WERI-Rb-1 (cell line): ENCODE measurements around the gene PILRB.
"Not testable (repeated sequence)": the region's sequence is repeated elsewhere in the genome, so short reads cannot be mapped to it uniquely, and the experiment has no call there.

Experiments used
- DNase-seq: peaks from one replicate; pipeline ENCODE4 v3.0.0-alpha.2; 2020
- H3K27ac ChIP-seq: fragments of 250-450 bp; sonication (Bioruptor Pico); 2 replicates; pipeline ENCODE4 v1.5.1; 2020; ENCODE audit warnings: mild to moderate bottlenecking, moderate library complexity
- H3K27me3 ChIP-seq: fragments of 250-450 bp; sonication (Bioruptor Pico); 2 replicates; pipeline ENCODE4 v1.5.1; 2021; ENCODE audit warnings: mild to moderate bottlenecking, low read depth, moderate library complexity; ENCODE audit not compliant: insufficient read depth, severe bottlenecking
- H3K36me3 ChIP-seq: fragments of 250-450 bp; sonication (Bioruptor Pico); 2 replicates; pipeline ENCODE4 v1.5.1; 2020; ENCODE audit warnings: mild to moderate bottlenecking, moderate library complexity
- H3K4me3 ChIP-seq: 2 replicates; pipeline ENCODE4 v1.5.1; 2011; ENCODE audit warnings: low read depth, mild to moderate bottlenecking, control low read depth, low read length
- H3K9me3 ChIP-seq: fragments of 250-450 bp; sonication (Bioruptor Pico); 2 replicates; pipeline ENCODE4 v1.5.1; 2021; ENCODE audit warnings: mild to moderate bottlenecking, moderate library complexity; ENCODE audit not compliant: severe bottlenecking
- CTCF ChIP-seq: IDR thresholded peaks from 2 replicates; pipeline ENCODE4 v1.5.1; 2011; ENCODE audit warnings: low read depth, mild to moderate bottlenecking, control low read depth, inconsistent platforms, low read length

PILRB gene

GRCh38 chr7:100373870-100374598 is 16.1 kb downstream of the PILRB start:
- H3K27me3 ChIP-seq, H3K4me3 ChIP-seq, H3K27ac ChIP-seq, H3K36me3 ChIP-seq, H3K9me3 ChIP-seq: not testable (repeated sequence)
- DNase-seq: peak; percentile 51
- peak; percentile 54 for TF ChIP-seq CTCF

GRCh38 chr7:100374601-100375000 is 16.7 kb downstream of the PILRB start:
- H3K36me3 ChIP-seq: no peaks in the 10 kb centered on the region; the same call in 1 of the 2 replicates
- H3K27ac ChIP-seq: no peak overlapping the region
- DNase-seq: no peak
- no peaks in the 10 kb centered on the region for H3K27me3 ChIP-seq
- no peaks in the 10 kb centered on the region for H3K9me3 ChIP-seq
- H3K4me3 ChIP-seq: no peak overlapping the region
- TF ChIP-seq CTCF: no peak

GRCh38 chr7:100376066-100376465 is 18.1 kb downstream of the PILRB start:
- no peak for TF ChIP-seq CTCF
- Histone ChIP-seq H3K4me3 (no peak overlapping the region), H3K36me3 (no peaks in the 10 kb centered on the region), H3K9me3 (no peaks in the 10 kb centered on the region), H3K27me3 (no peaks in the 10 kb centered on the region), H3K27ac (no peak overlapping the region)
- no peak for DNase-seq

- H3K36me3 ChIP-seq: no peaks in the 10 kb centered on the region
- H3K9me3 ChIP-seq: no peaks in the 10 kb centered on the region
- TF ChIP-seq CTCF: no peak
- H3K27me3 ChIP-seq: no peaks in the 10 kb centered on the region
- no peak overlapping the region for H3K4me3 ChIP-seq
- DNase-seq: no peak
- H3K27ac ChIP-seq: no peak overlapping the region
Observed at GRCh38 chr7:100378114-100378755, 20.3 kb downstream of the PILRB start.

- Histone ChIP-seq H3K27ac (no peak overlapping the region), H3K27me3 (no peaks in the 10 kb centered on the region), H3K36me3 (no peaks in the 10 kb centered on the region), H3K4me3 (no peak overlapping the region), H3K9me3 (no peaks in the 10 kb centered on the region)
- no peak for DNase-seq
- no peak for TF ChIP-seq CTCF
Observed at GRCh38 chr7:100380196-100380595, 22.3 kb downstream of the PILRB start.

GRCh38 chr7:100381531-100382233 is 23.8 kb downstream of the PILRB start:
- H3K9me3 ChIP-seq, H3K27ac ChIP-seq, H3K27me3 ChIP-seq, DNase-seq, H3K36me3 ChIP-seq, H3K4me3 ChIP-seq: not testable (repeated sequence)

GRCh38 chr7:100382234-100382853 is 24.4 kb downstream of the PILRB start:
- not testable (repeated sequence) for DNase-seq, H3K27me3 ChIP-seq, H3K36me3 ChIP-seq, H3K9me3 ChIP-seq, H3K4me3 ChIP-seq, H3K27ac ChIP-seq
